HG03280 (cell line): ENCODE results near the gene NEURL1B.
"Not testable (repeated sequence)": the region's sequence is repeated elsewhere in the genome, so short reads cannot be mapped to it uniquely, and the experiment has no call there.

ENCODE experiments used
- ATAC-seq: cut with Tn5 transposase; IDR thresholded peaks from one replicate; pipeline ENCODE4 v1.9.1; 2021; ENCODE audit warnings: mild to moderate bottlenecking, moderate library complexity; ENCODE audit not compliant: unreplicated experiment

NEURL1B gene

DNA sequence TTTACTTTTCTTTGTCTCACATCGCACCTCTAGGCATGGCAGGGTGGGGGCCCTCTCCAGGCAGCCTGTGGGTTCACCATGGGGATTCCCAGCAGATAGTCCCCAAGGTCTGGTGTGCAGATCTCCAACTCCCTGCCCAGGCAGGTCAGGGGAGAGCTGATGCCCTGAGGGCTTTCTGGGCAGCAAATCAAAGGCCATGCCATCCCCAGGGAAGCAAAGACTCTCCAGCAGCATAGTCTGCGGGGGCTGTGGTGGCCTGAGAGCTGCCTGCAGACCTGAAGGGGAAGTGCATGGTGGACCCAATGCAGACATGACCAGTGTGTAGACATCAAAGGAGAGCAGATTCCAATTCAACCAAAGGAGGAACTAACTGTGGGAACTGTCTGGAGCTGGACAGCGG lies 7.7 kb downstream of the NEURL1B start:
- no peak for ATAC-seq

DNA sequence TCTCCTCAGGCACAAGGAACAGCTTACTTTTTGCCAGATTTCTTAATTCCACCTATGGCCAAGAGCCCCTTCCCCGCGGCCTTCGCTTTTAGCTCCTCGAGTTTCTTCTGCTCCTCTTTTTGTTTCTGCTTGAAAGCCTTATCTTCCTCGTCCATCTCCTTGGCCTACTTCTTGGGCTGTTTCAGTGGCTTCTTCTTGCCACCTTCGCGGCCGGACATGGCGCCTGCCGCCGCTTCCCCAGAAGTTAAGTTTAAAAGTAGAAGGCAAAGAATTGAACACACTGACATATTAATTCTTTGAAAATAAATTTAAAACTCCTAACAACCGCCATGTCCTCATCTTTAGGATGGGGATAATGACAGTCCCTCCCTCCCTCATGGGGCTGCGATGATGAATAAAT lies 15.4 kb downstream of the NEURL1B start:
- not testable (repeated sequence) for ATAC-seq

DNA sequence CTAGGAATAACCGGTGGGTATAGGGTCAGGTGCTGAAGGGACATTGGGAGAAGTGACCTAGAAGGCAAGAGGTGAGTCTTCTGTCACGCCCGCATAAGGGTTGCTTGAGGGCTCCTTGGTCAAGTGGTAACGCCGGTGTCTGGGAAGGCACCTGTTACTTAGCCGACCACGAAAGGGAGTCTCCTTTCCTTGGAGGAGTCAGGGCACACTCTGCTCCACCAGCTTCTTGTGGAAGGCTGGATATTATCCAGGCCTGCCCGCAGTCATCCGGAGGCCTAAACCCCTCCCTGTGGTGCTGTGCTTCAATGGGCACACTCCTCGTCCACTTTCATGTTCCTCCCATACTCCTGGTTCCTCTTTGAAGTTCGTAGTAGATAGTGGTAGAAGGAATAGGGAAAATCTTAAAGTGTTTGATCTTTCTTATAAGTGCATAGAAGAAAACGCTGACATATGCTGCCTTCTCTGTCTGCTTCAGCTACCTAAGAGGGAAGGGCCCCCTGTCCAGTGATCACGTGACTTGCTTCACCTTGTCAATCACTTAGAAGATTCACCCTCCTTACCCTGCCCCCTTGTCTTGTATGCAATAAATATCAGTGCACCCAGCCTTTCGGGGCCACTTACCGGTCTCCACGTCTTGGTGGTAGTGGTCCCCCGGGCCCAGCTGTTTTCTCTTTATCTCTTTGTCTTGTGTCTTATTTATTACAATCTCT lies 16.6 kb downstream of the NEURL1B start:
- not testable (repeated sequence) for ATAC-seq

DNA sequence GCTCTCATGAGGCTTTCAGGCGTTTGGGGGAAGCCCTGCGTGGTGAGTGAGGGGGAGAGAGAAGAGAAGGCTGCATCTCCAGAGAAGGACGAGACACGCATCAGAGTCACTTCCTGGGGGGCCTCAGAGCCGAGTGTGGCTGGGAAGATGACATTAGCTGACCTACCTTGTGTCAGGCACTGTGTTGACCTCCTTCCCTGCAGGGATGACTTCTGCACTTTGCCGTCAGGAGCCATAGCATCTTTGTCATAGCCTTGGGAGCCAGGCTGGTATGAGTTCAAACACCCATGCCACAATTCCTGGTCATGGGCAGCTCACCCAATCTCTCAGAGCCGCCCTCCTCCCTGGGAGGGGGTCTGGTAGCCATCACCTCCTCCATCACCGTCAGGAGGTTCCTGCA lies 17.3 kb downstream of the NEURL1B start:
- ATAC-seq: no peak

DNA sequence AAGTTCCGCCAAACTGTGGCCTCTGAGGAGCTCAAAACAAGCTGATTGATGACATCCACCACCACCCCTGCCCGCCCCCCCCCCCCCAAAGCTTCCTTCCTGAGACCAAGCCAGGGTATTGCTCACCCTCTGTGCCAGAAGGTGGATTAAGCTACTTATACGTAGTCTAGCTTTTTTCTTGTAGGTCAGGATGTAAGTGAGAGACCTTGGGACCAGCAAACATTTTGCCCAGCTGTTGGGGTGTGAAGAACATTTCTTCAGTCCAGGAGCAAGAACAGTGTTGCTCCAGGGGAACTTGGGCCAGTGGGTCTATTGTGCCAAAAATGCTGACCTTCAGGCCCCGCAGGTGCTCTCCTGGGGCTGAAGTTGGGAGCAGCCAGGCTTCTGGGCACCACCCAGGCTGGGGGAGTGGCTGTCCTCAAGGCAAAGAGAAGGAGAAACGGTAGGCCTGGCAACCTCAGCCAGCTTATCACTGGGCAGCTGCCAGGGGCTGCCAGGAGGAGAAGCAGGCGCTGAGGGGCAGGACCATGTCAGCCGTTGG lies 18.0 kb downstream of the NEURL1B start:
- no peak for ATAC-seq

DNA sequence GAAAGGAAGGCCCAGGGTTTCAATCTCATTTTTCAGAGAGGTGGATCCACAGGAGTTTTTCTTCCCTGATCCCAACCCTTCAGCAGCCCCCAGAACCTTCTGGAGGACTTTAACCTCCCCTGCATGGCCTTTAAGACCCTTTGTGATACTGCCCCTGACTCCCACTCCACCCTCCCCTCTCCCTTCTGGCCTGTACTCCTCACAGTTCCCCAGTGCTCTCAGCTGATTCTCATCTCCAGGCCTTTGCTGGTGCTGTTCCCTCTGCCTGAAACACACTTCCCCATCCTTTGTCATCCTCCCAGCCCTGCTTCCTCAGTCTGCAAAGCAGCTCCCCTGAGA lies 18.5 kb downstream of the NEURL1B start:
- no peak for ATAC-seq

DNA sequence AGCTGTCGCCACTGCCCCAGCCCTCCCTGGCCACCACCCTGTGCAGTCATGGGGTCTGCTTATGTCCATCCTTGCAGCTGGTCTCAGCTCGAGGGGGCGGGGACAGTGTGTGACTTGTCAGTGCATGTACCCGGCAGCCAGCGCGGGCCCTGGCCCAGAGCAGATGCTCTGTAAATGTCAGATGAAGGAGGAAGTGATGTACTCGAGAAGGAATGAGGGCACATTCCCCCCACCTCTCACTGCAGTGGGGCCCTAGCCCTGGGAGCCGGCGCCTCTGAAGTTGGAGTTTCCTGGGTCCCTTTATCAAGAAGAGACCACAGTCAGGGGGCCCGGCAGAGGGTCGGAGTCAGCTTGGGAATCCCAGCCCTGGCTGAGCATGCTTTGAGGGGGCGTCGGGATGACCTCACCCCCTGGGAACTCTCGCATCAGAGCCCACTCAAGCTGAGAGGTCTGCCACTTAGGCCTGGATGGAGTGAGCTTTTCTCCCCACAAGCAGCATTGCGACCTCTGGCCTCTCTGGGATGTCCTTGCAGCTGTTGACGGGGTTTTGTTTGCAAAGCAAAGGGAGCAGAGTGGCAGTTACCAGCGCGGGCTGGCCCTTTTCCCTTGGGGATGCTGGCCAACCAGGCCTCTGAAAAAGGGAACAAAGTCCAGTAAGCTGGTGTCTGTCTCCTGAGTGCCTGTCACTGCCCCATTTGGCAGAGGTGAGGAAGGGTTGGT lies 19.0 kb downstream of the NEURL1B start:
- no peak for ATAC-seq

DNA sequence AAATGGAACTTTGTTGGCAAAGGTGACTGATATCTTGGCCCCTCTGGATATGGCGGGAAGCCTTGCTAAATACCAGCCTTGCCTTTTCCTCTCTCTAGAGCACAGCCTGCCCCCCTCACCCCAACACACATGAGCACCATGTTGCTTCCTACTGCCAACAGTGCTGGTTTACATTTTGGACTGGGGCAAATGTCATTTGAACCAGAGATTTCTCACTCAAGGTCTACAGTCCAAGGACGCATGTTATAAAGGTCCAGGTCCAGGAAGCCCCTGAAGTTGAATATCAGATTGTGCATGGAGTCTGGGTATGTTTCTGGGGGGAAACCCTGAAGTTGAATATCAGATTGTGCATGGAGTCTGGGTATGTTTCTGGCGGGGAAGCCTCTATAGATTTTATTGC lies 19.9 kb downstream of the NEURL1B start:
- no peak for ATAC-seq

DNA sequence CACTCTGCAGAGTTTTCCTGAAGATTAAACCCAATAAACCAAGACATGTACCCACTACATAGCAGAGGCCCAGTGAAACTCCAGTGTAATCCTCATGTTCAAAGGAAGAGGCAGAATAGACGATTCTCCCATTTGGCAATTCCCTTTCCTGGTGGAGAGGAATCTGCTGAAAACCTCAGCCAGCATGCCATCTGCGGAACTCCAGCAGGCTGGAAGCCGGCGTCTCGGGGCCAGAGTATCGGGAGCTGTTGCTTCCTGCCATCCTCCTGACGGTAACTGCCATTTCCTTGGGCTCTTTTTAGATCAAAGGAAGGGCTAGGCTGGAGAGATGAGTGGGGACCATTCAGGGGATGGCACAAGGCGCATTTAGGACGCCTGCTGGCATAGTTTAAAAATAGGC lies 20.5 kb downstream of the NEURL1B start:
- no peak for ATAC-seq

DNA sequence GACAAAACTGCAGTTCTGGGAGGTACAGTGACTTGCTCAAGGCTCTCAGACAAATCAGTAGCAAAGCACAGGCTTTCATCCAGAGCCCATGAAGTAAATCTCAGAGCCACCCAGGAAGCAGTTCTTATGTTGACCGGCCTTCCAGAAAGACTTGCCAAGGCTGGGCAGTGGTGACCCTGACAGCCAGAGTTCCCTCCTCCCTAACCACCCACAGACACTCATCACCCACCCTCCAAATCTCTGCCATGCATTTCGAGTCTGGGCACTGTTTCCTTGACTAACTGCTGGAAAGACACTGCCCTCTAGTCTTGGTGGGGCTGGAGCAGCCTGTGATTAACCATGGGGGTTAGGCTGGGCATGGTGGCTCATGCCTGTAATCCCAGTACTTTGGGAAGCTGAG lies 21.5 kb downstream of the NEURL1B start:
- no peak for ATAC-seq

DNA sequence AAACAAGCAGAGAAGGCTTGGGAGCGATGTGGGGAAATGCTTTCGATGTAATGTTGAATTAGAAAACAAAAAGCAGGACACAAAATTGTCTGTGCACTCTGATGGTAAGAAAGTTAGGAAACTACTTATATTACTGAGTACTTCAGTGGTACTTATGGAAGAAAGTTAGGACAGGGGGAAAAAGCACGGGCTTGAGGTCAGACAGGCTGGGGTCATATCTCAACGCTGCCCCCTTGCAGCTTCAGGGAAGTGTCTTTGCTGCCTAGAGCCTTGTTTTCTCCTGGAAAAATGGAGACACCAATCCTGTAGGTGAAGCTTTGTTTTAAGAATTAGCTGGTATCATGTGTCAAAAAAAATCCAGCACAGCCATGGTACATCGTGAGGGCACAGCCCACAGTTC lies 23.0 kb downstream of the NEURL1B start:
- ATAC-seq: no peak

DNA sequence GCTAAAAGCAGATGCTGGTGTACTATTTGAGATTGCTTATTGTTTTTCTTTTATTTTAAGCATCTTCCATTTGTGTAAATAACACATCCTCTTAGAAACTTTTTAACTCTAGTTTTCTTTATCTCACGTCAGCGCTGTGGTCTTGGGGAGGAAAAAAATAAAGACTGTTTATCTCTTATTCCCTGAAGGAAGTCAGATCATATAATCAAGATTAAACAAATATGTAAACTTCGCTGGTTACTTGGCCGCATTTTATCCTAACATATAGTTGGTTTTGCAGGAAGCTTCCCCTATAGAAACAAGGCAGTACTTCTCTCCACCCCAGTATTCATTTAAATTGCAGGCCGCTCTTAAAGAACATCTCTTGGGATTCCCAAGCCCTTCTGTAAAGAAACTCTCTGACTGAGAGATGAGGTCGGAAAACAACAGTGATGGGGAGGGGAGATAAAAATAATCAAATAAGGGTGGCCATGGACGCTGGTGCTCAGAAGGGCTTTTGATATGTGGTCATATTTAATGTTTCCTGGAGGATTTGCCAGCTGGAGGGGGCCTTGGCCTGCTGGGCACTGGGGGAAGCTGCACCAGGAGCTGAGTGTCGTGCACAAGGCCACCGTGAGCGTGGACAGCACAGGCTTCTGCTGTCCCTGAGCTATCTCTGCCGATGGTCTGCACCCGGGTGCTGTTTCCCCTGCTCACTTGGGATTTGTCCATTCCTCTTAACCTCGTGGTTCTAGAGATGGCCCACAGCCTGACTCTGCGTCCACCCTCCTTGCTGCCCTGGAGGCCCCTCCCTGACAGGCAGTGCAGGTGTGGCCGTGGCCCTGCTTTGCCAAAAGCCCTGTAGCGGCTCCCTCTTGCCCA lies 23.8 kb downstream of the NEURL1B start:
- no peak for ATAC-seq

DNA sequence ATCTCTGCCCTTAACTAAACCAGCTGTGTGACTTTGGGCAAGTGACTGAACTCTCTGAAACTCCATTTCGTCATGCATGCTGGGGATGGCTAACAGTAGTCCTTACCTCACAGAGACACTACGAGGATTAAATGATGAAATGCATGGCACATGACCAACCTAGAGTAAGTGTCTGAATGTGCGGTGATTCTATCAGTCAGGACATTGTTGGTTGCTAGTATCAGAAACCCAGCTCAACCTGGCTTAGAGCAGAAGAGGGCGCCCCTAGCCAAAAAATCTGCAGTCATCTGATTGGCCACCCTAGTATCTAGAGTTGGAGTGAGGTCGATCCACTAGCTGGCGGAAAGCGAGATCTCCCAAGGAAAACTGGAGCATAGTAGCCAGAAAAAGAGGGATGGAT lies 25.2 kb downstream of the NEURL1B start:
- no peak for ATAC-seq

DNA sequence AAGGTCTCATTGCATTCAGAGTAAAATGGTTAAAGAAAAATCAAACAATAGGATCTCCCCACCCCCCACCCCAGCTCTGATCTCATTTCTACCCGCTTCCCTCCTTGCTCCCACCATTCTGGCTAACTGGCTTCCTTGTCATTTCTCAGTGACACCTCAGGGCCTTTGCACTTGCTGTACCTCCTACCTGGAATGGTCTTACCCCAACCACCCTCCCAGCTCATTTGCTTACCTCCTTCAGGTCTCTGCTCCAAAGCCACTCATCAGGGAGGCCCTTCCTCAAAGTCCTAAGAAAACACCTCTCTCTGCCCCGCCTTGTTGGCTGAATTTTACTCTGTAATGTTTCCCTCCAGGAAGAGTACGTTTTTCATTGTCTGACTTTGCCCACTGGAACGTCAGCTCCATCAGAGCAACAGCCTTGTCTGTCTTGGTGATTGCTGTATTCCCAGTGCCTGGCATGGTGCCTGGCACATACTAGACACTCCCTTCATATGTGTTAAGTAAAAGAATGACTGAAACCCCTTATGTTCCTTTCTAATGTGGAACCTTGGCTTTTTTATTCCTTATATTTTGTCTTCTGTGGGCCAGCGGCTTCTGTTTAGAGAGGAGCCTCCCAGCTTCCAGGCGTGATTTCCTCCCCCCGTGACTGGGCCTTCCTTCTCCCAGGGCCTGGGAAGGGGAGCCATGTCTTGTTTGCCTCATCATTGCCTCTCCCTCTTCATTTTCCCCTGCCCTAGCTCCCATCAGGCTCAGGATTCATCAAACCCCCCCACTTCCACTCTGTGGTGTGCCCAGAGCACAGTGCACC lies 26.9 kb downstream of the NEURL1B start:
- no peak for ATAC-seq

DNA sequence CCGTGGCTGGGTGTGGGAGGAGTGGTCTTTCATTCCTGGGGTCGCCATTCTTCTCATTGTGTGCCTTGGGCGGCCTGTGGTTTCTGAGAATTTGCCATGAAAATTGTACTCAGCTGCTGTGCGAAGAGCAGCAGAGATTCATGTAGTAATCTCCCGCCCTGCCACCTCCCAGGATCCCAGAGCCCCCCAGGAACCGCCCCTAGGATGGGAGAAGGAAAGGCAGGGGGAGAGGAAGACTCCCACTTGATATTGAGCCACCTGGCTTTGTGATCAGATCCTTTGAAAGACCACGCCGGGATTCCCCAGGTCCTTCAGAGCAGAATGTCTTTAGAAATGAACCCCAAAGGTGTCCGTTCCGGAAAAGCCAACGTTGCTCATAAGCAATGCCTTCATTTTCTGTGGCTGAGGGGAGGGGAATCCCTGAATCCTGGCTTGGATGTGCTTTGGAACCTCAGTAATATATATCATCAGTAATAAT lies 27.6 kb downstream of the NEURL1B start:
- ATAC-seq: no peak

DNA sequence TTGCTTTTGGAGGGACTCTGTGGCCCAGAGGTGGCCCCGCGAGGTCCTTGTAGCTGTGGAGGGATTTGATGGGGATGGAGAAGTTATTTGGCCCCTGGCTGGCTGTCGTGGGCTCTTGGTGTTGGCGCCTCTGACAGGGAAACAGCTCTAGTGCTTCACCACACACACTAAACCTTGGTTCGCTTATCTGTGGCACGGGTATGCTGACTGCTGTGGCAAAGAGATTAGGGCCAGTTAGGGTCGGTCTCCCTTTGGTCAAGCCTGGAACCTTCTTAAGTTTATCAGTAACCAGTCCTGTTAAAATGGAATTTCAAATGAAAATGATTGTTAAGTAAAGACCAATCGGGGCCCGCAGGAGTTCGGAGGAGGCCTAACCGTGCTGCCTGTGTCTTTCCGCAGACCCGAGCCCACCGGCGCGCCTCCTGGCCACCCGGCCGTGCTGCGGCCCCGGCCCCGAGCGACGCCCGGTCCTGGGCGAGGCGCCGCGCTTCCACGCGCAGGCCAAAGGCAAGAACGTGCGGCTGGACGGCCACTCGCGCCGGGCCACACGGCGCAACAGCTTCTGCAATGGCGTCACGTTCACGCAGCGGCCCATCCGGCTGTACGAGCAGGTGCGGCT lies 28.4 kb downstream of the NEURL1B start:
- ATAC-seq: no peak

DNA sequence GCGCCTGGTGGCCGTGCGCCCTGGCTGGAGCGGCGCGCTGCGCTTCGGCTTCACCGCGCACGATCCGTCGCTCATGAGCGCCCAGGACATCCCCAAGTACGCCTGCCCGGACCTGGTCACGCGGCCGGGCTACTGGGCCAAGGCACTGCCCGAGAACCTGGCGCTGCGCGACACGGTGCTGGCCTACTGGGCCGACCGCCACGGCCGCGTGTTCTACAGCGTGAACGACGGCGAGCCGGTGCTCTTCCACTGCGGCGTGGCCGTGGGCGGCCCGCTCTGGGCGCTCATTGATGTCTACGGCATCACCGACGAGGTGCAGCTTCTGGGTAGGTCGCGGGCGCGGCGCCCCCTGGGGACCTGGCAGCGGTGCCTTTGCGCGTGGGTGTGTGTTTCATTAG lies 28.9 kb downstream of the NEURL1B start:
- no peak for ATAC-seq

DNA sequence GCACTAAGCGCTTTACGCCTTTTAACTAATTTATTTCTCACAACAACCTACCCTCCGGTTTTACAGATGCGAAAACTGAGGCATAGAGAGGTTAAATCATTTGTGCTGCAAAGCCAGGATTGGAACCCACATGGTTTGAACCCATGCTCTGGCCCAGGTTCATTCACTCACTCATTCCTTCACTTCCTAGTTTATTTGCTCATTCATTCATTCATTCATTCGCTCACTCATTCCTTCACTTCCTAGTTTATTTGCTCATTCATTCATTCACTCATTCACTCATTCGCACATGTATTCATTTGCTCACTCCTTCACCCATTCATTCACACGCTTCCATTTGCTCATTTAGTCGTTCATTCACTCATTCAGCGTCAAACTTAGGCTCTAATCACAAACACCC lies 29.4 kb downstream of the NEURL1B start:
- no peak for ATAC-seq

DNA sequence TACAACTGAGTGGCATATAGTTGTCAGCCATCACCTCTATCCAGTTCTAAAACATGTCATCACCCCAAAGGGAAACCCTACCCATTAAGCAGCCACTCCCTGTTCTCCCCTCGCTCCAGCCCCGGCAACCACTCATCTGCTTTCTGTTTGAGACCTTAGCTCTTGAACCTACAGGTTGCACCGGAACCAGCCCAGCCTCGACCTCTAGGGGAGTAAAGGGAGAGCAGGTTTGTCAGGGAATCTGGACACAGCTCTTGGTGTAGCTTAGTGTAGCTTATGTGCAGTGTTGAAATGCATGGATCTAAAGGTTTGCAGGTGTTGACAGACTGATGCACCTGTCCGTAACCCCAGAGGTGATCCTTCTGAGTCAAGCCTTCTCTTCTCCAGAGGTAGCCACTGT lies 30.0 kb downstream of the NEURL1B start:
- no peak for ATAC-seq

DNA sequence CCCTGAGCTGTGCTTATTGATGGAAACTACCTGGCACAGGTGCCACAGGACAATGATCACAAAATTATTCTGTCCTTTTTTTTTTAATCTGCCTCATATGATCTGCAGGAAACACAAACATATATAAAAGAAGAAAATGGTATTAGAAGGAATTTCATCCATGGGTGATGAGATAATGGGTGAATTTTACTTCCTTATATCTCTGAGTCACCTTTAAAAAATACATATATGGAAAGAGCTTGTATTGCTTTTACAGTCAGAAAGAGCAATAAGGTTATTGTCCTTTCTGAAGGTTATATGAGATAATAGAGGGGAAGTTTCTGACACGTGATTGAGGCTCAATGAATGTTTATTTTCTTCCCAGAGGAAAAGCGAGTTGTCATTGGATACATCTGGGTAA lies 31.6 kb downstream of the NEURL1B start:
- no peak for ATAC-seq
